Non-pigmented ciliary epithelial cell (primary cell): ENCODE results near the gene CYSRT1.

Source experiments
- DNase-seq: peaks from one replicate; pipeline ENCODE4 v3.0.0-alpha.2; 2010; ENCODE audit warnings: low read depth

CYSRT1 gene

DNA sequence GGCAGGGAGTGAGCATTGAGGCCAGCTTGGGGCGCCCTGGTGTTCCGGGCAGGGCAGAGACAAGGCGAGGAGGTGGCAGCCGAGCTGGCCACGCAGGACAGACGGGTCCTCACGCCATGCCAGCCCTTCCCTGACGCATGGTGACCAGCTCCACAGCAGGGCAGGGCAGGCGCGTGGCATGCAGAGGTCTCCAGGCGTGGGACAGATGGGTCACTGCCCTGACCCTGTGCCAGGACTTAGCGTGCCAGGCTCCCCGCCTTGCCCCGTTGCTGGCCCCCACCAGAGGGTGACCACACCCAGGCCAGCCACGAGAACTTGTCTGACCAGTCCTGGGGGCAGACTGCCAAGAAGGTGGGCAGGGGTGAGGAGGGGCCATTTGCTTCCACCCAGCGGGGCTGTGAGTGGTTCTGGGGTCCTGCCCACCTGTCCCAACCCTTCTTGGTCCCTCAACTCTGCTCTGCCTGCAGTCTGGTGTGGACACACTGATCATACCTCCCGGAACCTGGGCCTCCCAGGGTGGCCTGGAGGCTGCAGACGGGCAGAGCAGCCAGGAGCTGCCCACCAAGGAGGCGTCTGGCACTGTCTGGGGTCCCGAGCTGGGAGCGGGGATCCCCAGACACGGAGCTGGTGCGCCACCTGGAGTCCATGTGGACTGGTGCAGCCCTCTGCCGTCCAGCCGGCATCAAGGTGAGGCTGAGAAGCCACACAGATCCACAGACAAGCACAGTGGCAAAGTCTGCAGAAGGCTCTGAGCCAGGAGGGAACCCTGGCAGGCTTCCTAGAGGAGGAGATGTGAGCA lies 2.3 kb downstream of the CYSRT1 start, which contains the start of gene RNF224:
RNF224 (plus strand) TSS at position 449 of the 799 bp plus-strand sequence. CDS start 834 bp downstream, outside the sequence.
- DNase-seq, result no peak

DNA sequence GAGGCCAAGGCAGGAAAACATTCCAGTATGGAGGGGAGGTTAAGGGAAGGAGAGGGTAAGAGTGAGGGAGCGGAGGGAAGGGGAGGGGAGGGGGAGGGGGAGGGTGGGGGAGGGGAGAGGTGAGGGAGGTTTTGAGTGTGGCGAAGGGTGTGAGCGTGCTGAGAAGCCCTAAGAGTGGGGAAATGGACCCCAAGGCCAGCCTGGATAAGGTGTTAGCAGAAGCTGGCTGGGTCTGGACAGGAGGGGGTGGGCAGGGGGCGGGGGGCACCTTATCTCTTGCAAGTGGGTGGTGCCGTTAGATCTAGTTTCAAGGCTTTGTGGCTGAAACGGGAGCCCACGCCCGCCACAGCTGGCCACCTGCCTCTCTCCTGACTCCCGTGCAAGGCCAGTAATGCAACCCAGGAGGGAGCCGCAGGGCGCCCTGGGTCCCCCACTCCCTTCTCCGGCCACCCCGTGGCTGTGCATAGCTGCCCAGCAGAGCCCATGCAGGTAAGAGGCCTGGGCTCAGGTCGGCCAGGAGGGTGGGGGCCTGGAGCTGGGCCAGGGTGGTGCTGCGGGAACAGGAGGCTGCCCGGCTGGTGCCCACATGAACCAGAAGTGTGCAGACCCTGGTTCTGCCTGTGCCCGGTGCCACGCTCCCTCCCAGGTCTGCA lies 3.0 kb downstream of the CYSRT1 start:
- DNase-seq, result no peak

DNA sequence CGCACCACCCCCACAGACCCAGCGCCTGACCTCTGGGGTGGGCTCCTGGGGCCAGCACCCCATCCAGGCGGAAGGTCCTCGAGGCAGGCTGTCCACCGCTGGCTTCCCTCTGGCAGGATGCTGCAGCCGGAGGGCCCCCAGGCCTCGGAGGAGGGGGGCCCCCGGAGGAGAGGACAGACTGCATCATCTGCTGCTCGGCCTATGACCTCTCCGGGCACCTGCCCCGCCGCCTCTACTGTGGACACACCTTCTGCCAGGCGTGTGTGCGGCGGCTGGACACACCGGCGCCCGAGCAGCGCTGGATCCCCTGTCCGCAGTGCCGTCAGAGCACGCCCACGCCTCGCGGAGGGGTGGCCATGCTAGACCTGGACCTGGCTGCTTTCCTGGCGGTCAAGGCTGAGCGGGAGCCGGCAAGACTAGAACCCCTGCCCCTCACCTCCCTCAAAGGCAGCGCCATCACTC lies 3.6 kb downstream of the CYSRT1 start:
- no peak for DNase-seq

DNA sequence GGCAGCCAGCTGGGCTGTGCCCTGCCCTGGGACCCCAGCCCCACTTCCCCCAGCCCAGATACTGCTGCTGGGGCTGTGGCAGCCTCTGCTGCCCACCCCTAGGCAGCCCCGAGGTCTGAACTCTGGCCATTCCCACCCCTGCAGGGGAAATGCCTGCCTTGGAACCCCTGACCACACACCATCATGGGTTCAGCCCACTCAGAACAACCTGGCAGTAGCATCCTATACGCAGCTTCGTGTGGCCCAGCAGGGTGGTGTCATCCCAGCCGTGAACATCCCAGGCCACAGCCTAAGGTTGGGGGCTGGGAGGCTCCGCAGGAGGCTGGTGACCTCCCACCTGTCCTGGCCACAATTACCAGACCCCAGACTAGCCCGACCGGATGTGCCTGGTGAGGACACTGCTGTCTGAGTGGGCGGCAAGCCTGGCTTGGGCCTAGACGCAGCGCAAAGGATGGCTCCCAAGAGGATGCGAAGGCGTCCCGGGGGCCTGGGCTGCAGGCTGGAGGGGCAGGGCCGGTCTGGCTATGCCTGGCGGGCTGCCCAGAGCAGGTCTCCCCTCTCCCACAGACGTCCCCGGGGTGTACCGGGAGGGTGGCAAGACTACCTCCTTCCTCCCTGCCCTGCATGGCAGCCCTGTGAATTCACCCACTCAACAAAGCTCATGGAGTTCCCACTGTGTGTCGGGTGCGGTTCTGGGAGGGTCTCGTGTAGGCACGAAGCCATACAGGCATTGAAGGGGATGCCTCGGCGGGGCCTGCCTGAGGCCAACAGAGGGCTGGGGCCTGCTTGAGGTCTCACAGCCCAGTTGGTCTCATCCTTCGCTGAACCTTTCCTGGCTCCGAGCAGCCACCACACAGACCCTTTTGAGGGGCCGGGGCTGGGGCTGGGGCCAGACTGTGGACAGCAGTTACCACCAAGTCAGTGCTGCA lies 4.3 kb downstream of the CYSRT1 start:
- DNase-seq, result no peak

DNA sequence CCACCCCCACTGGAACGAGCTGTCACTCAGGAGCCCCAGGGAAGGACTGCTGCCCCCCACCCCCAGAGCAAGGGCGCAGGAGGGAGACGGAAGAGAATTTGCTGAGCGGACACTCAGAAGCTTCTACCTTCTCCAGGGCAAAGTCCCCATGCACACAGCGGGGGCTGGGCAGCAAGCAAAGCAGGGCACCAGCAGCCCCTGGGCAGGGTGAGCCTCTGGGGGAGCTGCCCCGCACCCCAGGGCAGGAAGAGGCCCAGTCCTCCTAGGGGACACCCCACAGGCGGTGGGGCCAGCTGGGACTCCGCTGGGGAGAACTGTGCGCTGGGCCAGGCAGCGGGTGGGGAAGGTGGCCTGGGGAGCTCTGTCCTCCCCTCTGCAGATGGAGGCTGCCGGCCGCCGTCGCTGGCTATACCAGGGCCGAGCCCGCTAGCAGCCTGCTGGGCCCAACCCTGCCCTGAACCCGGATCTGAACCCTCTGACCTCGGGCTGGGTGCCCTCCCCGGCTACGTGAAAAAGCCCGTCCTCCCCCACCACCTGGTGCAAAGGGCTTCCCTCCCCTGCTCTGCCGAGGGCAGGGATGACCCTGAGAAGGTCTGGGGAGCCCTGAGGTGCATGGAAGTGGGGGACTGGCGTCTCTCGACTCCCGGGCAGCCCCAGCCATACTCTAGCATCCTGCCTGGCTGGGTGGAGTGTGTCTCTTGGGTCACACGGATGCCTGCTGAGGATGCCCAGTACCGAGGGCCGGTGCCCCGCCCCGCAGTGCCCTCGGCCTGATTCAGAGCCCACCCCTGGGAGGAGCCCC lies 5.1 kb downstream of the CYSRT1 start:
- DNase-seq, result no peak

DNA sequence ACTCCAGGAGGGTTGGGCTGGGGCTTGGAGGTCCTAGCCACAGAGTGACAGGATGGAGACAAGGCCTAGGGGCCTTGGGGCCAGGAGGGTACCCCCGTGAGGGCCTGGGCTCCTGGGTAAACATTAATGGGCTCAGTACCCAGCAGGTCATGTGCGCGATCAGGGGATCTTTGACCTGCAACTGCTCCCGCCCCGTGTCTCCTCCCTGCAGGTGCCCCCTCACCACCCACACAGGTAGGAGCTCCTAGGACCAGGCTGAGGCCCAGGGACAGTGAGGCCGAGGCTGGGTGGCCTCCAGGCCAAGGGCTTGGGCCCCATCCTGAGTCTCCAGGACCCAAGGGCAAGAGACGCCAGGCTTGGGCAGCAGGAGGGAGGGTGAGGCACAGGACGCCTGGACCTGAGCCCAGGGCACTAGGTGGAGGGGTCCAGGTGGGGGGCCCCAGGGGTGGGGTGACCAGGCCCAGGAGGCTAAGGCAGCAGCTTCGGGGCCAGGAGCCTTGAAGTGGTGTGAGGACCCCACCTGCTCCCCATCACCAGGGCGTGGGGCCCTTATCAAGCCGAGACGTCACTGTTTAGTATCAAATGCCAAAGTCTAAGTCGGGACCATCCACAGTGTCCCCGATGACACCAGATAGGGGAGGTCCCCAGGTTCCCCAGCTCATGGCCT lies 5.9 kb downstream of the CYSRT1 start, which contains the start of gene SLC34A3:
SLC34A3 (plus strand) TSS at position 197 of the 667 bp plus-strand sequence. CDS start 802 bp downstream, outside the sequence.
- DNase-seq, result no peak

DNA sequence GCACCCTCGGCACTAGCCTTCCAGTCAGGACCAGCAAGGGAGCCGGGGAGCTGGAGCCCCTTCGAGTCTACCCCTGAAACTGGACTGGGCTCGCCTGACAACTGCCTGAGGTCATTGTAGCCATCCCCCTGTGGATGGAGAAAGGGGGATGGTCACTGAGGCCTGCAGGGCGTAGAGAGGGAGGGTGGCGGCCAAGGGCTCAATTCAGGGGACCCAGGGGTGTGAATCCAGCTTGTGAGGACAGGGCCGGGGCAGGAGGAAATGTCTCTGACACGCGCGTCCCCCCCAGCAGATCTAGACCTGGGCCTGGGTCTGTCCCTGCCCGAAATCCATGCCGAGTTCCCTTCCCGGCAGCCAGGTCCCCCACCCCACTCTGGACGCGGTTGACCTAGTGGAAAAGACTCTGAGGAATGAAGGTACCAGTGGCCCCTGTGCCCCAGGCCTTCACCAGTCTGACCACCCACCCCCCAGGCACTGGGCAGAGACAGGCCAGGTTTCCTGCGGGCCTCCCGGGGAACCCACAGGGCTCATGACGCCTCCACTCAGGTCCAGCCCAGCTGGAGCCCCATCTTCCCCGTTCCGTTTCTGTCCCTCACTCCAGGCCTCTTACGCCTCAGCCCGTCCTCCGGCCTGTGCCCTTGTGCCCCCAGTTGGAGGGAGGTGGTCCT lies 6.5 kb downstream of the CYSRT1 start:
- DNase-seq, result no peak

DNA sequence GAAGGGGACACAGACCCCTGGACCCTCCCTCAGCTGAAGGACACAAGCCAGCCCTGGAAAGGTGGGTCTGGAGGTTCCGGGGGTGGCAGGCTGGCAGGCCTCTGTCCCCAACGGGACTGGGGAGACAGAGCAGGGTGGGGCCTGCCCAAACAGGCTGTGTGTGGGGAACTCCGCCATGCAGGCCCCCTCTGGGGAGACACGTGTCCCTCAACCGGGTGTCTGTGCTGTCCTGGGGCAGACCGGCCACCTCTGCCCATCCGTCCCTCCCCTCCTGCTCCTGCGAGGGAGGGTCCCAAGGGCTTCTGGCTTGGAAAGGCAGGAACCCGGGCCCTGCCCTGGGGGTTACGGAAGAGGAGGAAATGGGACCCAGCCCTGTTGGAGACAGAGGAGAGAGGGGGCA lies 7.1 kb downstream of the CYSRT1 start:
- no peak for DNase-seq

DNA sequence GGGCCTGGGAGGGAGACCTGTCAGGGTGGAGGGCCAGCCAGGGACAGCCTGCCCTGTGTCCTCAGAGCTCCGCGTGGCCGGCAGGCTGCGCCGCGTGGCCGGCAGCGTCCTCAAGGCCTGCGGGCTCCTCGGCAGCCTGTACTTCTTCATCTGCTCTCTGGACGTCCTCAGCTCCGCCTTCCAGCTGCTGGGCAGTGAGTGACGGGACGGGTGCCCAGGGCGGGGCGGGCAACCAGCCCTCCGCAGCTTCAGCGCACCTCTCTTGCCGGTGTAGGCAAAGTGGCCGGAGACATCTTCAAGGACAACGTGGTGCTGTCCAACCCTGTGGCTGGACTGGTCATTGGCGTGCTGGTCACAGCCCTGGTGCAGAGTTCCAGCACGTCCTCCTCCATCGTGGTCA lies 7.5 kb downstream of the CYSRT1 start:
- DNase-seq, result no peak

DNA sequence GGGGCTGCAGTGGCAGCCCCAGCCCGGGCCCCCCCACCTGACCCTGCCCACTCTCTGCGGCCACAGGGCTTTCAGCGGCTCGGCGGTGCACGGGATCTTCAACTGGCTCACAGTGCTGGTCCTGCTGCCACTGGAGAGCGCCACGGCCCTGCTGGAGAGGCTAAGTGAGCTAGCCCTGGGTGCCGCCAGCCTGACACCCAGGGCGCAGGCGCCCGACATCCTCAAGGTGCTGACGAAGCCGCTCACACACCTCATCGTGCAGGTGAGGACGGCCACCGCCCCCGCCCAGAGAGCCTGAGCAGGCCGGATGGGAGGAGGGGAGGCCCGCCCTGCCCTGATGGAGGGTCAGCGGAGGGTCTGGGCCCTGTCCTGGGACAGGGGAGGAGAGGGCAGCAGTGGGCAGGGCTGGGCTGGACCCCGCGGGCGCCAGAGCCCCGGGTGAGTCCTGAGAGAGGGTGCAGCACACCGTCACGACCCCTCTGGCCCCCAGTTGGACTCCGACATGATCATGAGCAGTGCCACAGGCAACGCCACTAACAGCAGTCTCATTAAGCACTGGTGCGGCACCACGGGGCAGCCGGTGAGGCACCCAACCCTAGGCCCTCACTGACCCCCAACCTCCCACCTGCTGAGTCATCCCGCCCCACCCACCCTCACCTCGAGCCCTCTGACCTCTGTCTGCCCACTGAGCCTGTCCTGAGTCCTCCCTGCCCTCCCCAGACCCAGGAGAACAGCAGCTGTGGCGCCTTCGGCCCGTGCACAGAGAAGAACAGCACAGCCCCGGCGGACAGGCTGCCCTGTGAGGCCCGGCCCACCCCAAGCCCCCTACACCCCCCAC lies 8.4 kb downstream of the CYSRT1 start:
- no peak for DNase-seq

DNA sequence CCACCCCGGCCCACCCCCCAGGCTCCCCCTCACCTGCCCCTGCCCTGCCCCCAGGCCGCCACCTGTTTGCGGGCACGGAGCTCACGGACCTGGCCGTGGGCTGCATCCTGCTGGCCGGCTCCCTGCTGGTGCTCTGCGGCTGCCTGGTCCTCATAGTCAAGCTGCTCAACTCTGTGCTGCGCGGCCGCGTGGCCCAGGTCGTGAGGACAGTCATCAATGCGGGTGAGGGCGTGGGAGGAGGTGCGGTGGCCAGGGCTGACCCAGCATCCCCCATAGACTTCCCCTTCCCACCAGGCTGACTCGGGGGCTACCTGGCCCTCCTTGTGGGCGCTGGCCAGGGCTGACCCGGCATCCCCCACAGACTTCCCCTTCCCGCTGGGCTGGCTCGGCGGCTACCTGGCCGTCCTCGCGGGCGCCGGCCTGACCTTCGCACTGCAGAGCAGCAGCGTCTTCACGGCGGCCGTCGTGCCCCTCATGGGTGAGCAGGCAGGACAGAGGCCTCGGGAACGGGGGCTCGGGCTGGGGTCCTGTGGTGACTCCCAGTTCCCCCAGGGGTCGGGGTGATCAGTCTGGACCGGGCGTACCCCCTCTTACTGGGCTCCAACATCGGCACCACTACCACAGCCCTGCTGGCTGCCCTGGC lies 9.2 kb downstream of the CYSRT1 start:
- DNase-seq, result no peak

DNA sequence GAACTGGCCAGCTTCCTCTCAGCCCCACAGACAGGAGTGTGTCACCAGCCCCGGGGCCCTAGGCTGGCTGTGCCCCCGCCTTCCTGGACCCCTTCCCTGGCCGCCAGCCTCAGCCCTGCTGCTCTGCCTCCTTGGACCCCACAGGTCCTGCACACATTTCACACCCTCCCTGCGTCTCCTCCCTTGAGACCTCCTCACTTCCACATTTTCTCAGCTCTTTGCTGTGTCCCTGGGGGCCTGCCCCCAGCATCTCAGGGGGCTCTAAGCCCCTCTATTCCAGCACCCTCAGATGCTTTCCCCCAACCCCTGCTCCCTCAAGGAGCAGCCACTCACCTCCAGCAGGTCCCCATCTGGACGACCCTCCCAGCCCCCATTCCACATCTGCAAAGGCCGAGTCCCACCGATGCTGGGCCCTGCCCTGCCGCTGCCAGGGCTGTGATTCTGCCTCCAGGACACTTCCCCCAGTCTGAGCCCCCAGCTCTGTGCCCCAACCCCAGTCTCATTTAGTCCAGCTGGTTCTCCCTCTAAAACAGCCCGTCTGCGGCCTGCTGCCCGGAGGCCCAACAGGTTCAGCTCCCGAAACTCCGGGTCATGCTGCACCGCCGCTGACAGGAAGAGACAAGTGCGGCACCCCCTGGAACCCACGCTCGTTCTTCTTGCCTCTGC lies 9.9 kb downstream of the CYSRT1 start:
- DNase-seq, result no peak

DNA sequence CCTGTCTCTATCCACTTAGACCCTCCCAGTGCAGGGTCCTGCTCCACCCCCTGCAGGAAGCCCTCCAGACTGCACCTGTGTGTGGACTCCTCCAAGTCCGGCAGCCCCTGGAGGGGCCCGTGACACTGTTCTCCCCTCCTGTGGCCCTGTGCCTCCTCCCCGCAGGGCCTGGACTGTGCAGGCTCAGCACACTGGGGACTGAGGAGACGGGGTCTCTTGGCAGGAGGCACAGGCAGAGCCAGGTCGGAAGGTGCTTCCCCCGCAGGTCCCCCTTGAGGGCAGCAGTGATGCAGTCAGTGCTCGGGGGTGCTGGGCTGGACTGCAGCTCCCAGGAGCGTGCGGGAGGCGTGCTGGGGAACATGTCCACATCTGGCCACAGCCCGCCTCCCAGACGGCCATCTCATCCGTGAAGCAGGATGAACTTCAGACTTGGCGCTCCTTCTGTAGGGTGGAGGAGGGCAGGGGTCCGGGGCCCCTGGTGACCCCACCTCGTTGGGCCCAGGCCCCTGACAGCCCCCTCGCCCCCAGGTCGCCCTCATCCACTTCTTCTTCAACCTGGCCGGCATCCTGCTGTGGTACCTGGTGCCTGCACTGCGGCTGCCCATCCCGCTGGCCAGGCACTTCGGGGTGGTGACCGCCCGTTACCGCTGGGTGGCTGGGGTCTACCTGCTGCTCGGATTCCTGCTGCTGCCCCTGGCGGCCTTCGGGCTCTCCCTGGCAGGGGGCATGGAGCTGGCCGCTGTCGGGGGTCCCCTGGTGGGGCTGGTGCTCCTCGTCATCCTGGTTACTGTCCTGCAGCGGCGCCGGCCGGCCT lies 10.7 kb downstream of the CYSRT1 start:
- no peak for DNase-seq

DNA sequence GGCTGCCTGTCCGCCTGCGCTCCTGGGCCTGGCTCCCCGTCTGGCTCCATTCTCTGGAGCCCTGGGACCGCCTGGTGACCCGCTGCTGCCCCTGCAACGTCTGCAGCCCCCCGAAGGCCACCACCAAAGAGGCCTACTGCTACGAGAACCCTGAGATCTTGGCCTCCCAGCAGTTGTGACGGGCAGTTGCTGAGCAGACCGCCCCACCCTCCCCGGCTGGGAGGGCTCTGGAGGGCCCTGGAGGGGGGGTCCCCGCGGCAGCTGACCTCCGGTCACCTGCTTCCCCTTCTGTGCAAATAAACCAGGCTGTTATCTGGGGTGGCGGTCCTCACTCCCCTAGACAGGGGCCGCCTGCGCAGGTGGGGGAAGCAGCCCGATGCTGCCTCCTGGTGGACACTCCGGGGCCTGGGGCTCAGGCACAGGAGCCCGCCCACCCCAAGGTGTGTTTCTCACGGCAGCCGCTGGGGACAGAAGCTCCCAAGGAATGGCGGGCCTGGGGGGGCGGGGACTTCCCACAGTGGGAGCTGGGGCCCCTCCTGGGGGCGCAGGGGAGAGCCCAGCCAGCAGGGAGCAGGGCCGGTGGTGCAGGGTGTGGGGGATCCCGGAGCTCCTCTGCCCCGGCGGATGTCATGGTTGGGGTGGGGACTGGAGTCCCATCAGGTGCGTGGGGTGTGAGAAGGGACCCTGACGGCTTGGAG lies 11.4 kb downstream of the CYSRT1 start:
- no peak for DNase-seq

DNA sequence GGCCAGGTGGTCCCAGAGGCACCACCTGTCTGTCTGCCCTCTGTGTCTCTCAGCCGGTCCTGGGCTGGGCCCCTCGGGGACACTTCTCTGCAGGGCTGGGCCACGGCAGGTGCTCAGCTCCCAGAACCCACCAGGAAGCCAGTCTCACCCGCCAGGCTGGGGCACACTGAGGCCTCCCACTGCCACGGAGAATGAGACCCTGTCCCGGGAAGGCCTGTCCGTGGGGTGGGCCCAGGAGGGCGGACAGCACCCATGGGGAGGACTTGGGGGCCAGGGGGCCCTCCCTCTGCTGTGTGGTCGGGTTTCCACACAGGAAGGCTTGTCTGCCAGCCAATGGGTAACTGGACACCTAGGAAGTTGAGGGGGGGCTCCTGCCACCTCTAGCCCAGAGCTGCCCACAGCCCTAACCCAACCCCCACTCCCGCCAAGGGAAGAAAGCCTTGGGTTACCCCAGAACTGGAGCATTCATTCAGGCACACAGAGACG lies 12.0 kb downstream of the CYSRT1 start:
- DNase-seq, result no peak
